GM10266 (cell line): ENCODE measurements around the gene THRB.

Experiments
- DNase-seq: peaks from one replicate; pipeline ENCODE4 v3.0.0; 2012; ENCODE audit errors: extremely low spot score
- CTCF ChIP-seq: IDR thresholded peaks from 2 replicates; pipeline ENCODE4 v1.5.1; 2012; ENCODE audit warnings: mild to moderate bottlenecking, low read depth; ENCODE audit not compliant: control insufficient read depth, insufficient read depth; ENCODE audit errors: missing control alignments

The THRB gene

GRCh38 chr3:24155276-24155675 lies 339.4 kb downstream of the THRB start:
- TF ChIP-seq CTCF = no peak
- DNase-seq = no peak

- TF ChIP-seq CTCF = no peak
- DNase-seq = no peak
Observed at GRCh38 chr3:24154781-24155180, 339.9 kb downstream of the THRB start.

- no peak for TF ChIP-seq CTCF
- no peak for DNase-seq
Observed at GRCh38 chr3:24154013-24154695, 340.5 kb downstream of the THRB start.

- DNase-seq = no peak
- TF ChIP-seq CTCF = no peak
Observed at GRCh38 chr3:24151594-24151993, 343.1 kb downstream of the THRB start.

GRCh38 chr3:24149032-24149431 lies 345.6 kb downstream of the THRB start:
- peak; percentile 24 for TF ChIP-seq CTCF

GRCh38 chr3:24145981-24146822 lies 348.4 kb downstream of the THRB start:
- no peak for TF ChIP-seq CTCF
- DNase-seq = no peak

More at GRCh38 chr3:24149032-24149431, 345.6 kb downstream of the THRB start:
- DNase-seq = no peak

GRCh38 chr3:24145481-24145880 lies 349.2 kb downstream of the THRB start:
- no peak for DNase-seq
- TF ChIP-seq CTCF = no peak
